DOHH2 (cell line): Measurements from ENCODE around the gene VSTM2L.

Experiments used
- EZH2phosphoT487 ChIP-seq: fragments of 200-600 bp; sonication (generic); IDR thresholded peaks from 2 replicates; pipeline ENCODE4 v1.6.1; 2017; ENCODE audit warnings: borderline replicate concordance, mild to moderate bottlenecking, antibody characterized with exemption, low read length, moderate library complexity, mixed read lengths
- TF ChIP-seq, protein P1 (sequence below): fragments of 200-600 bp; sonication (generic); IDR thresholded peaks from one replicate; pipeline ENCODE4 v1.5.1; 2014; ENCODE audit warnings: antibody characterized with exemption, mild to moderate bottlenecking, low read depth, low read length; ENCODE audit not compliant: poor library complexity, severe bottlenecking

DNA sequence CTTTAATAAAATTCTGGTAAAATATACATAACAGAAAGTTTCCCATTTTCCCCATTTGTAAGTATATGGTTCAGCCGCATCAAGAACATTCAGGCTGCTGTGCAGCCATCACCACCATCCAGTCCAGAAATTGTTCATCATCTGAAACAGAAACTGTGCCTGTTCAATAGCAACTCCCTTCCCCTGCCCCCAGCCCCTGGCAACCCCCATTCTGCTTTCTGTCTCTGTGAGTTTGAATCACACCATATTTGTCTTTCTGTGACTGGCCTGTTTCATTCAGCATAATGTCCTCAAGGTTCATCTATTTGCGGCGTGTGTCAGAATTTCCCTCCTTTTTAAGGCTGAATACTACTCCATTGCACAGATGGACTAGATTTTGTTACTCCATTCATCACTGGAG lies 19.1 kb downstream of the VSTM2L start:
- TF ChIP-seq, protein P1, sequence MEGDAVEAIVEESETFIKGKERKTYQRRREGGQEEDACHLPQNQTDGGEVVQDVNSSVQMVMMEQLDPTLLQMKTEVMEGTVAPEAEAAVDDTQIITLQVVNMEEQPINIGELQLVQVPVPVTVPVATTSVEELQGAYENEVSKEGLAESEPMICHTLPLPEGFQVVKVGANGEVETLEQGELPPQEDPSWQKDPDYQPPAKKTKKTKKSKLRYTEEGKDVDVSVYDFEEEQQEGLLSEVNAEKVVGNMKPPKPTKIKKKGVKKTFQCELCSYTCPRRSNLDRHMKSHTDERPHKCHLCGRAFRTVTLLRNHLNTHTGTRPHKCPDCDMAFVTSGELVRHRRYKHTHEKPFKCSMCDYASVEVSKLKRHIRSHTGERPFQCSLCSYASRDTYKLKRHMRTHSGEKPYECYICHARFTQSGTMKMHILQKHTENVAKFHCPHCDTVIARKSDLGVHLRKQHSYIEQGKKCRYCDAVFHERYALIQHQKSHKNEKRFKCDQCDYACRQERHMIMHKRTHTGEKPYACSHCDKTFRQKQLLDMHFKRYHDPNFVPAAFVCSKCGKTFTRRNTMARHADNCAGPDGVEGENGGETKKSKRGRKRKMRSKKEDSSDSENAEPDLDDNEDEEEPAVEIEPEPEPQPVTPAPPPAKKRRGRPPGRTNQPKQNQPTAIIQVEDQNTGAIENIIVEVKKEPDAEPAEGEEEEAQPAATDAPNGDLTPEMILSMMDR: no peak
- no peak for TF ChIP-seq EZH2phosphoT487
